ENCODE results near the gene ERP44. TPM values are rescaled to one million over a fixed set of nuclear protein-coding genes. Genes with fewer than 3 reads are reported as not detected.

ERP44 gene
- total RNA-seq, 1 experiment from 2014 or later, result 19.5 TPM

GRCh38 chr9:99955606-99956005 is 143.2 kb downstream of the ERP44 start:
- no peak for DNase-seq
- no peak overlapping the region for H3K4me2 ChIP-seq
- CTCF ChIA-PET, result no interaction called here

GRCh38 chr9:99954819-99955218 is 144.0 kb downstream of the ERP44 start:
- H3K4me3 ChIP-seq, result no peak overlapping the region
- H3K9me2 ChIP-seq (ENCODE audit: insufficient read depth), result 0 out of 2 replicates have a peak, but pooled peaks cover 4% of the 10 kb centered on the region
- no peaks in the 10 kb centered on the region for H3K79me2 ChIP-seq (ENCODE audit: low read depth)
- no peaks in the 10 kb centered on the region; the same call in 1 of the 2 replicates for H3K36me3 ChIP-seq (ENCODE audit: low read depth)
- H4K20me1 ChIP-seq (ENCODE audit: insufficient read depth), result 0 out of 2 replicates have a peak, but pooled peaks cover 3% of the 10 kb centered on the region
- no peaks in the 10 kb centered on the region for H3K9me3 ChIP-seq (ENCODE audit: insufficient read depth, low read depth)
- no peak overlapping the region for H3K27ac ChIP-seq
- no peak for TF ChIP-seq CTCF (conservative IDR thresholded peaks at IDR 0.05)
- TF ChIP-seq EZH2 (IDR thresholded peaks at IDR 0.05; ENCODE audit: low read depth), result no peak
- no peak overlapping the region for H3K4me2 ChIP-seq
- no peaks in the 10 kb centered on the region for H3K27me3 ChIP-seq (ENCODE audit: insufficient read depth, low read depth)
- intact Hi-C loops (cut with micrococcal nuclease; ENCODE audit: unreplicated experiment), result no loop called here
- no peak for DNase-seq
- ChIA-PET POLR2A (ENCODE audit: unreplicated experiment) (no interaction called here), CTCF (no interaction called here)
- no peaks in the 10 kb centered on the region for H3F3A ChIP-seq (ENCODE audit: insufficient read depth, low read depth)
- BruUV-seq (replicated peaks), result no TSS peak
- H3K4me1 ChIP-seq (replicated peaks; ENCODE audit: insufficient read depth), result no peaks in the 10 kb centered on the region
- H2AFZ ChIP-seq, result no peak overlapping the region

More at GRCh38 chr9:99955606-99956005, 143.2 kb downstream of the ERP44 start:
- H4K20me1 ChIP-seq (ENCODE audit: insufficient read depth), result 0 out of 2 replicates have a peak, but pooled peaks cover 3% of the 10 kb centered on the region
- H3K79me2 ChIP-seq (ENCODE audit: low read depth), result no peaks in the 10 kb centered on the region
- POLR2A ChIA-PET (ENCODE audit: unreplicated experiment), result interaction anchor here (0.6 kb wide), 1 partner anchor 24 kb away, joined by 20 read pairs; no protein-coding TSS in a partner anchor
- H3K9me2 ChIP-seq (ENCODE audit: insufficient read depth), result 0 out of 2 replicates have a peak, but pooled peaks cover 4% of the 10 kb centered on the region
- no peaks in the 10 kb centered on the region for H3F3A ChIP-seq (ENCODE audit: insufficient read depth, low read depth)
- TF ChIP-seq EZH2 (IDR thresholded peaks at IDR 0.05; ENCODE audit: low read depth) (no peak), CTCF (conservative IDR thresholded peaks at IDR 0.05) (no peak)
- H3K27ac ChIP-seq, result no peak overlapping the region
- no TSS peak for BruUV-seq (replicated peaks)
- intact Hi-C loops (cut with micrococcal nuclease; ENCODE audit: unreplicated experiment), result no loop called here
- H2AFZ ChIP-seq, result no peak overlapping the region
- no peaks in the 10 kb centered on the region; the same call in 1 of the 2 replicates for H3K36me3 ChIP-seq (ENCODE audit: low read depth)
- no peaks in the 10 kb centered on the region for H3K9me3 ChIP-seq (ENCODE audit: insufficient read depth, low read depth)
- no peak overlapping the region for H3K4me3 ChIP-seq
- no peaks in the 10 kb centered on the region for H3K4me1 ChIP-seq (replicated peaks; ENCODE audit: insufficient read depth)
- no peaks in the 10 kb centered on the region for H3K27me3 ChIP-seq (ENCODE audit: insufficient read depth, low read depth)

- intact Hi-C loops (cut with micrococcal nuclease; ENCODE audit: unreplicated experiment), result no loop called here
- H3K27me3 ChIP-seq (ENCODE audit: insufficient read depth, low read depth), result no peaks in the 10 kb centered on the region
- H3K4me3 ChIP-seq, result no peak overlapping the region
- no peak for DNase-seq
- no peaks in the 10 kb centered on the region; the same call in 1 of the 2 replicates for H3K36me3 ChIP-seq (ENCODE audit: low read depth)
- no peak overlapping the region for H3K27ac ChIP-seq
- H3K4me2 ChIP-seq, result no peak overlapping the region
- no peaks in the 10 kb centered on the region for H3F3A ChIP-seq (ENCODE audit: insufficient read depth, low read depth)
- no TSS peak for BruUV-seq (replicated peaks)
- TF ChIP-seq CTCF (conservative IDR thresholded peaks at IDR 0.05) (no peak), EZH2 (IDR thresholded peaks at IDR 0.05; ENCODE audit: low read depth) (no peak)
- ChIA-PET POLR2A (ENCODE audit: unreplicated experiment) (no interaction called here), CTCF (no interaction called here)
- H3K79me2 ChIP-seq (ENCODE audit: low read depth), result no peaks in the 10 kb centered on the region
- no peaks in the 10 kb centered on the region for H3K9me3 ChIP-seq (ENCODE audit: insufficient read depth, low read depth)
- H3K9me2 ChIP-seq (ENCODE audit: insufficient read depth), result 0 out of 2 replicates have a peak, but pooled peaks cover 4% of the 10 kb centered on the region
- H3K4me1 ChIP-seq (replicated peaks; ENCODE audit: insufficient read depth), result no peaks in the 10 kb centered on the region
- H2AFZ ChIP-seq, result no peak overlapping the region
- 0 out of 2 replicates have a peak, but pooled peaks cover 3% of the 10 kb centered on the region for H4K20me1 ChIP-seq (ENCODE audit: insufficient read depth)
These were observed 144.8 kb downstream of the ERP44 start for GRCh38 chr9:99953861-99954507.

Measured in PC-9 (cell line).